ENCODE results near the gene ACTR10.

Gene ACTR10

DNA sequence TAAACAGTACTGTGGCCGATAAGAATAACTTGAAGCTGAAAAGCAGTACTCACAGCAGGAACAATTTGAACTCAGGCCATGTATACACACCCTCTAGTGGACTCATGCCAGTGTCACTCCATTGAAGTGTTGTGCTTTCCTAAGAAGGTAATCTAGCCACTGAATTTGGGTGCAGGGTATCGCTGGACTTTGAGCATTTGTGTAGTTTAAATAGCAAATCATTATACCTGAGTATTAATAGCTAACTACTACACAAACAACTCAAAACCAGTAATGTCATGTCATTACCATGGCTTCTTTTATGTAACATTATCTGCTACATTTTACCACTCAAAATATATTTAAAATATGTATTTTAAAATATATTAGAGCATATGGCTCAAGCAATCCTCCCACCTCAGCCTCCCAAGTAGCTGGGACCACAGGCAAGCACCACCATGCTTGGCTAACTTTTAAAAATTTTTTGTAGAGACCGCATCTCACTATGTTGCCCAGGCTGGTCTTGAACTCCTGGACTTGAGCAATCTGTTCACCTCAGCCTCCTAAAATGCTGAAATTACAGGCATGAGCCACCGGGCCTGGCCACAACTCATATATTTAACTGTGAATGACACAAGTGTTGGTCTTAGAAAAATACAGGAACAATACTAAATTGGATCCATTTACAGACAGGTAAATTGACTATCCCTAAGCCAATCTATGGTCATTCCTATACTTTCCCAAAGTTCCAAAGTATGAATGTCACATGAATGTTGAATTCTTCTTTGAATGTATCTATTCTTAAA, 72.8 kb downstream of the ACTR10 start:
- Histone ChIP-seq H3K27ac (ENCODE audit: low read length) (no peak overlapping the region), H3K4me3 (ENCODE audit: low read length) (no peak overlapping the region), H3K9ac (ENCODE audit: low read length) (no peak overlapping the region), H3K9me3 (ENCODE audit: control insufficient read depth, low read depth, low read length) (no peaks in the 10 kb centered on the region), H3K36me3 (ENCODE audit: control insufficient read depth, low read depth, low read length) (peaks cover 64% of the 10 kb centered on the region), H3K27me3 (ENCODE audit: control insufficient read depth, insufficient read depth, low read length) (no peaks in the 10 kb centered on the region), H3K4me1 (ENCODE audit: control insufficient read depth, low read depth, low read length) (no peaks in the 10 kb centered on the region)

DNA sequence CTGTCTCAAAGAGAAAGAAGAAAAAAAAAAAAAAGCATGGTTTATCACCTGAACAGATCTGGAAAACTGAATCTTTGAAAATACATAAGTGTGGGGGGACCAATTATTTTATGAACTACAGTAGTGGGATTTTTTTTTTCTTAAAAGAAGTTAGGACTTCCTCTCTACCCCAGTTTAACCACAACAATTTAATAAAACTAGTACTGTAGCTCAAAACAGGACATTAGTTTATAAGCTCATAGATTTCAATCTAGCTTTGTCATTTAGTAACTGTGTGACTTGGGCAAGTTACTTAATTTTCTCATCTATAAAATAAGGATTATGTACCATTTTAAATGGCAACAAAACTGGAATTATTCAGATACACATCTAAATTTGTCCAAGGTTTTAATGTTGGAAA, 74.9 kb downstream of the ACTR10 start:
- no peak overlapping the region for H3K9ac ChIP-seq (ENCODE audit: low read length)
- no peak overlapping the region for H3K4me3 ChIP-seq (ENCODE audit: low read length)
- no peaks in the 10 kb centered on the region for H3K4me1 ChIP-seq (ENCODE audit: control insufficient read depth, low read depth, low read length)
- H3K27me3 ChIP-seq (ENCODE audit: control insufficient read depth, insufficient read depth, low read length) = no peaks in the 10 kb centered on the region
- no peak overlapping the region for H3K27ac ChIP-seq (ENCODE audit: low read length)
- H3K9me3 ChIP-seq (ENCODE audit: control insufficient read depth, low read depth, low read length) = no peaks in the 10 kb centered on the region
- peaks cover 52% of the 10 kb centered on the region for H3K36me3 ChIP-seq (ENCODE audit: control insufficient read depth, low read depth, low read length)

DNA sequence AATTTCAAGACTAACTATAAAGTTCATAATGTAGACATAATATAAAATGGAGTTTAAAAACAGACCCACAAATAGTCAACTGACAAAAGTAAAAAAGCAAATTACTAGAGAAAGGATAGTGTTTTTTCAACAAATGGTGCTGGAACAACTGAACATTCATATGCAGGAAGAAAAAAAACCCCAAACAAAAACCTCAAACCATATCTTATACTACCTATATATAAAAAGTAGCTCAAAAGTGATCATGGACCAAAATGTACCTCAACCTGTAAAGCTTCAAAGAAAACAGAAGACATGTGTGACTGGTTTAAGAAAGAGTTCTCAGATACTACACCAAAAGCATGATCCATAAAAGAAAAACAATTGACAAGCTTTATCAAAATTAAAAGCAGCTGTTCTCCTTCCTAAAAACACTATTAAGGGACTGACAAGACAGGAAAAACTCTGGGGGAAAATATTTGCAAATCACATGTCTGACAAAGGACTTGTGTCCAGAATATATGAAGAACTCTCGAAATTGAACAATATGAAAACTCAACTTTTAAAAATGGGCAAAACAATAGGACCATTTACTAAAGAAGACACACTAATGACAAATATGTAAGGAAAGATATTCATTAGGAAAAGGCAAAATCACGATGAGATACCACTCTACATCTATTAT, 75.7 kb downstream of the ACTR10 start:
- H3K36me3 ChIP-seq (ENCODE audit: control insufficient read depth, low read depth, low read length) = peaks cover 48% of the 10 kb centered on the region
- H3K27ac ChIP-seq (ENCODE audit: low read length) = no peak overlapping the region
- no peak overlapping the region for H3K9ac ChIP-seq (ENCODE audit: low read length)
- H3K27me3 ChIP-seq (ENCODE audit: control insufficient read depth, insufficient read depth, low read length) = no peaks in the 10 kb centered on the region
- no peaks in the 10 kb centered on the region for H3K4me1 ChIP-seq (ENCODE audit: control insufficient read depth, low read depth, low read length)
- H3K4me3 ChIP-seq (ENCODE audit: low read length) = no peak overlapping the region
- H3K9me3 ChIP-seq (ENCODE audit: control insufficient read depth, low read depth, low read length) = no peaks in the 10 kb centered on the region

DNA sequence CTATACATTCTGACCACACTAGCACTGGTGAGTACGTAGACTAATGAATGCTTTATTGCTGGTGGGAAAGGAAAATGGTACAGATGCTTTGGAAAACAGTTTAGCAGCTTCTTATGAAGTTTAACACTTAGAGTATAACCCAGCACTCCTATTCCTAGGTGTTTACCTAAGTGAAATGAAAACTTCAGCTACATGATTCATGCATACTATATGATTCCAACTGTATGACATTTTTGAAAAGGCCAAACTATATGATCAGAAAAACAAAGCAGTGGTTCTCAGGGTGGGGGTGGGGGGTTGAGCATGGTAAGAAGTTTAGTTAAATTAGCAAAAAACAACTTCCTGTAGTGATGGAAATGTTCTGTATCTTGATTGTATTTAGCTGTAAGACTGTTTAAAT, 76.3 kb downstream of the ACTR10 start:
- no peak overlapping the region for H3K4me3 ChIP-seq (ENCODE audit: low read length)
- H3K27ac ChIP-seq (ENCODE audit: low read length) = no peak overlapping the region
- H3K4me1 ChIP-seq (ENCODE audit: control insufficient read depth, low read depth, low read length) = no peaks in the 10 kb centered on the region
- no peaks in the 10 kb centered on the region for H3K9me3 ChIP-seq (ENCODE audit: control insufficient read depth, low read depth, low read length)
- no peaks in the 10 kb centered on the region for H3K27me3 ChIP-seq (ENCODE audit: control insufficient read depth, insufficient read depth, low read length)
- peaks cover 47% of the 10 kb centered on the region for H3K36me3 ChIP-seq (ENCODE audit: control insufficient read depth, low read depth, low read length)
- H3K9ac ChIP-seq (ENCODE audit: low read length) = no peak overlapping the region

DNA sequence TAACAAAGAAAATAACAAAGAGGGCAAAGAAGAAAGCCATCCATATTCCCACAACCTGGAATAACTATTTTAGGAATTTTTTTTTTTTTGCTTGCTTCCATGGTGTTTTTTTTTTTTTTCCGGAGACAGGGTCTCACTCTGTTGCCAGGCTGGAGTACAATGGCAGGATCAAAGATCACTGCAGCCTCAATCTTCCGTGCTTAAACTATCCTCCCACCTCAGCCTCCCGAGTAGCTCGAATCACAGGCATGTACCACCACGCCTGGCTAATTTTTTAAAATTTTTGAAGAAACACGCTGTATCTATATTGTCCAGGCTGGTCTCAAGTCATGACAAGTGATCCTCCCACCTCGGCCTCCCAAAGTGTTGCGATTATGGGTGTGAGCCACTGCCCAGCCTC, 78.2 kb downstream of the ACTR10 start:
- H3K27ac ChIP-seq (ENCODE audit: low read length) = no peak overlapping the region
- peaks cover 35% of the 10 kb centered on the region for H3K36me3 ChIP-seq (ENCODE audit: control insufficient read depth, low read depth, low read length)
- H3K9me3 ChIP-seq (ENCODE audit: control insufficient read depth, low read depth, low read length) = no peaks in the 10 kb centered on the region
- H3K27me3 ChIP-seq (ENCODE audit: control insufficient read depth, insufficient read depth, low read length) = no peaks in the 10 kb centered on the region
- H3K9ac ChIP-seq (ENCODE audit: low read length) = no peak overlapping the region
- H3K4me3 ChIP-seq (ENCODE audit: low read length) = no peak overlapping the region
- no peaks in the 10 kb centered on the region for H3K4me1 ChIP-seq (ENCODE audit: control insufficient read depth, low read depth, low read length)

DNA sequence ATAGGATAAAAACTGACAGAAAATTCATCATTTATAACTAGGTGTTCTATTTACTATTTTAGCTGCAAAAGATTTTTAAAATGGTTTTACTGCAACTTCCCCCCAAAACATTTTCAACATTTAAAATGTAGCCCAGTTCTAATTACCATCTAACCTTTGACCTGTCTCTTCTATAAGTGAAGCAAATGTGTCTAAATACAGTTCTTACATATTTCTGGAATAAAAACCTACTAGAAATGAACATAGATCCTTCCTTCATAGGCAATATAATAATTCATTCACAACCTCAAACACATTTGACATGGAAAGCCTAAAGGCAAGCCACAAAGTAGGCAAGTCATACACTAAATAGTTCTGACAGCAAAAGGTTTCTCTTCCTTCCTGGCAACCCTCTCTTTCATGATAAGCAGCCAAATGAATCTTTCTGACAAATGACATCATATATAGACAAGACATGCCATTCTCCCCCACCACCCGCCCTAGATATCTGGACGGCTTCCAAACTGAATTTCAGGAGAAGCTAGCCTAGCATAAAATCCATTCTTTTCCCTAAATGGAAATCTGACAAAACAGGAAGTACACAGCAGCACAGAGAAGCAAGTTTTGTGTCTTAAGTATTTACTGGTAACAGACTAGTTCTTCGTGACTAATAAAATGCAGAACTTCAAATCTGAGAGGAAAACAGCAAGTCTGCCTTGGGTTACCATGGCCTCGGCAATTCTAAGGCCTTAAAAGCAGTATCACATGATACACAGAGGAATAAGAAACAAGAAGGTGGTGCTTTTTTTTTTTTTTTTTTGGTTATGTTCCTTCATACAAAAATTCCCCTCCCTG, 81.2 kb downstream of the ACTR10 start:
- Histone ChIP-seq H3K9ac (ENCODE audit: low read length) (no peak overlapping the region), H3K9me3 (ENCODE audit: control insufficient read depth, low read depth, low read length) (no peaks in the 10 kb centered on the region), H3K36me3 (ENCODE audit: control insufficient read depth, low read depth, low read length) (peaks cover 56% of the 10 kb centered on the region), H3K4me1 (ENCODE audit: control insufficient read depth, low read depth, low read length) (no peaks in the 10 kb centered on the region), H3K27ac (ENCODE audit: low read length) (no peak overlapping the region), H3K27me3 (ENCODE audit: control insufficient read depth, insufficient read depth, low read length) (no peaks in the 10 kb centered on the region), H3K4me3 (ENCODE audit: low read length) (no peak overlapping the region)

DNA sequence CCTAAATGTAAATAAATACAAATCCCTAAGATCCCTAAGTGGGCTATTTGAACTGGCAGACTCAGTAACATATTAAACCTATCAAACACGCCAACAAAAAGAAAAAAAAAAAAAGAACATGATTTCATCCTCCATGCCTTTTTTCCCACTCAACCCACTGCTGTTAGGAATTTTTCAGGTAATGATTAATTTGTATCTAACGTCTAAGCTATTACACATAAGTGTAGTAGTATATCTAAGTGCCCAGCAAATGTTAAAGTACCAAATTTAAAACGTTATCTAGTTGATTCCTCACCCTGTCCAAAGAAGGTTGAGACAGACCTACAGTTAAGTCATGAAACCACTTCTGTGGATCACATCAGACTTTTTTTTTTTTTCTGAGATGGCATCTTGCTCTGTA, 82.0 kb downstream of the ACTR10 start:
- H3K4me3 ChIP-seq (ENCODE audit: low read length) = no peak overlapping the region
- H3K27ac ChIP-seq (ENCODE audit: low read length) = no peak overlapping the region
- H3K27me3 ChIP-seq (ENCODE audit: control insufficient read depth, insufficient read depth, low read length) = no peaks in the 10 kb centered on the region
- no peaks in the 10 kb centered on the region for H3K4me1 ChIP-seq (ENCODE audit: control insufficient read depth, low read depth, low read length)
- no peak overlapping the region for H3K9ac ChIP-seq (ENCODE audit: low read length)
- peaks cover 53% of the 10 kb centered on the region for H3K36me3 ChIP-seq (ENCODE audit: control insufficient read depth, low read depth, low read length)
- no peaks in the 10 kb centered on the region for H3K9me3 ChIP-seq (ENCODE audit: control insufficient read depth, low read depth, low read length)

DNA sequence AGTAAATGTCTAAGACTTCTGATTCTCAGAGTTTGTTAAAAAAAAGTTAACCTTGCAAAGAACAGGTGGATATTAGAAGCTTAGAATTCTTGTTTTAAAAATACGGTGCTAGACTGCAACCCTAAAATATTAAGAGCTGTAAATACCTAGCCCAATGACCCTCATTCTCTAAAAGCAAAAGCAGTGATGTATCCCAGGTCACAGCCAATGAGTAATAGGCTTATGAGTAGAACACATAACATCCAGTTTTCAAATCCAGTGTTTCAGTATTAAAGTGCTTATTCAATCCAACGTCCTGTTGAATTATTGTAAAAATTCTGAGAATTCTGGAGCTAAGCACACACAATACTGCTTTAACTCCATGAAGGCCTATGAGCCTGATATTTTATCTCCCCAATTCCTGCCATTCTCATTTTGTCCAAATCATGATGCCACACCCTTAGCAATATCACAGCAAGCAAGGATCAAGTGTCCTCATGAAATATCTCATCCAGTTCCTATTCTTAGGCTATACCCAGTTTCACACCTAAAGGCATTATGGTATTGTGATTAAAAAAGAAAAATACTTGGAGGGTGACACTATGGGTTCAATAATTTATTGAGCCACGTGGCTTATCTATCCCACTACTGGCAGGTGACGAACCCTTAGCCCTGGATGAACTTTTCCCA, 83.1 kb downstream of the ACTR10 start:
- no peaks in the 10 kb centered on the region for H3K27me3 ChIP-seq (ENCODE audit: control insufficient read depth, insufficient read depth, low read length)
- H3K4me3 ChIP-seq (ENCODE audit: low read length) = no peak overlapping the region
- H3K36me3 ChIP-seq (ENCODE audit: control insufficient read depth, low read depth, low read length) = peaks cover 56% of the 10 kb centered on the region
- no peak overlapping the region for H3K27ac ChIP-seq (ENCODE audit: low read length)
- no peaks in the 10 kb centered on the region for H3K4me1 ChIP-seq (ENCODE audit: control insufficient read depth, low read depth, low read length)
- no peak overlapping the region for H3K9ac ChIP-seq (ENCODE audit: low read length)
- no peaks in the 10 kb centered on the region for H3K9me3 ChIP-seq (ENCODE audit: control insufficient read depth, low read depth, low read length)

DNA sequence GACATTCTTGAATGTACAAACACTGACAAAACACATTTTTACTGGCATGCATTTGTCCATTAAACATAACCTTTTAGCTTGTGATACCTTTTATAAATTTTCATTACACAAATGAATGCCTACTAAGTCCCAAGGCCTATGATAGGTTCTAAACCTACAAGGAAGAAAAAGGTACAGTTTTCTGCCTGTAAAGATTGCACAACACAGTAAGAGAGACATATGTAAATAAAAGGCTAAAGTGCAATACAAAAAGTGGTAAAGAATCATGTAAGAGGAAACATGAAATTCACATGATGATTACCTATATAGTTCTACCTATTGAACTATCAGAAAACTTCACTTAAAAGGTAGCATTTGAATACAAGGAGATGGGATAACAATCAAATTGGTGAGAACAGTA, 83.8 kb downstream of the ACTR10 start:
- no peaks in the 10 kb centered on the region for H3K9me3 ChIP-seq (ENCODE audit: control insufficient read depth, low read depth, low read length)
- no peak overlapping the region for H3K4me3 ChIP-seq (ENCODE audit: low read length)
- no peaks in the 10 kb centered on the region for H3K4me1 ChIP-seq (ENCODE audit: control insufficient read depth, low read depth, low read length)
- no peak overlapping the region for H3K27ac ChIP-seq (ENCODE audit: low read length)
- no peak overlapping the region for H3K9ac ChIP-seq (ENCODE audit: low read length)
- H3K27me3 ChIP-seq (ENCODE audit: control insufficient read depth, insufficient read depth, low read length) = no peaks in the 10 kb centered on the region
- peaks cover 57% of the 10 kb centered on the region for H3K36me3 ChIP-seq (ENCODE audit: control insufficient read depth, low read depth, low read length)

DNA sequence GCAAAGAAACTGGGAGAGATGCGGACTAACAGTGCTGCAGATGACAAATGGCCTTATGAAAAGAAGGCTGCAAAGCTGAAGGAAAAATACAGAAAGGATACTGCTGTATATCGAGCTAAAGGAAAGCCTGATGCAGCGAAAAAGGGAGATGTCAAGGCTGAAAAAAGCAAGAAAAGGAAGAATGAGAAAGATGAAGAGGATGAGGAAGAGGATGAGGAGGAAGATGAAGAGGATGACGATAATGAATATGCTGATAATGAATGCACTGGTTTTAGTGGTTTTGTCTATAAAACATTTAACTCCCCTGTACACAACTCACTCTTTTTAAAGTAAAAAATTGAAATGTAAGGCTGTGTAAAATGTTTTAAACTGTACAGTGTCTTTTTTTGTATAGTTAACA, 85.2 kb downstream of the ACTR10 start:
- no peak overlapping the region for H3K9ac ChIP-seq (ENCODE audit: low read length)
- no peak overlapping the region for H3K4me3 ChIP-seq (ENCODE audit: low read length)
- no peaks in the 10 kb centered on the region for H3K27me3 ChIP-seq (ENCODE audit: control insufficient read depth, insufficient read depth, low read length)
- H3K4me1 ChIP-seq (ENCODE audit: control insufficient read depth, low read depth, low read length) = no peaks in the 10 kb centered on the region
- no peaks in the 10 kb centered on the region for H3K9me3 ChIP-seq (ENCODE audit: control insufficient read depth, low read depth, low read length)
- H3K27ac ChIP-seq (ENCODE audit: low read length) = no peak overlapping the region
- peaks cover 70% of the 10 kb centered on the region for H3K36me3 ChIP-seq (ENCODE audit: control insufficient read depth, low read depth, low read length)

Measured in iPS-18a (cell line).